Right atrium auricular region (tissue), 2 donors: ENCODE measurements around the gene KIF3B. TPM values are rescaled to one million over a fixed set of nuclear protein-coding genes. Genes with fewer than 3 reads are reported as not detected.
A peak's percentile ranks its signal among the peaks of the same experiment; 100 is the strongest.
"Not testable (repeated sequence)": the region's sequence is repeated elsewhere in the genome, so short reads cannot be mapped to it uniquely, and the experiment has no call there.

Experiments
- DNase-seq: peaks from one replicate; pipeline ENCODE4 v3.0.0-alpha.2; 2019; ENCODE audit warnings: low spot score
- H3K27ac ChIP-seq, 2 donors: fragments of 200-600 bp; sonication (generic); 1 replicate in 1 of 2; 2 replicates in 1 of 2; pipeline ENCODE4 v1.5.1; 2016 to 2019
- H3K27me3 ChIP-seq, 2 donors: fragments of 200-600 bp; sonication (generic); one replicate each; pipeline versions ENCODE4 v1.5.1 to v1.6.0; 2017 to 2019
- H3K36me3 ChIP-seq: fragments of 200-600 bp; sonication (generic); one replicate; pipeline ENCODE4 v1.5.1; 2016
- H3K4me1 ChIP-seq, 2 donors: fragments of 200-600 bp; sonication (generic); one replicate each; pipeline versions ENCODE4 v1.5.1 to v1.6.0; 2017 to 2019
- H3K4me3 ChIP-seq, 2 donors: fragments of 200-600 bp; sonication (generic); 1 replicate in 1 of 2; 2 replicates in 1 of 2; pipeline ENCODE4 v1.5.1; 2017 to 2019; ENCODE audit warnings: mild to moderate bottlenecking in 1 of 2, moderate library complexity in 1 of 2
- H3K9me3 ChIP-seq, 2 donors: fragments of 200-600 bp; sonication (generic); one replicate each; pipeline ENCODE4 v1.5.1; 2019
- CTCF ChIP-seq, 2 donors: fragments of 200-600 bp; sonication (generic); IDR thresholded peaks; one replicate each; pipeline ENCODE4 v1.5.1; 2019; ENCODE audit warnings: antibody characterized with exemption in 2 of 2
- total RNA-seq, 2 donors: library from RNA; depleted of rRNA; stranded (reverse); fragments of >200 nt; gene quantifications; one replicate each; pipeline ENCODE4 v1.1.0, GENCODE V29; 2016

The KIF3B gene
- total RNA-seq, 2 donors from 2014 or later, result 10.7 to 16.4 TPM

- no peak for TF ChIP-seq CTCF (IDR thresholded peaks at IDR 0.05)
- no peaks in the 10 kb centered on the region for H3K36me3 ChIP-seq
- H3K9me3 ChIP-seq, result no peaks in the 10 kb centered on the region
- peaks cover 0 to 15% of the 10 kb centered on the region in 2 donors for H3K4me1 ChIP-seq
- H3K27me3 ChIP-seq, result no peaks in the 10 kb centered on the region
- no peak overlapping the region for H3K27ac ChIP-seq
- no peak overlapping the region for H3K4me3 ChIP-seq
- no peak for DNase-seq
These were observed 3.1 kb upstream of the KIF3B start for GRCh38 chr20:32274359-32274758.

DNA sequence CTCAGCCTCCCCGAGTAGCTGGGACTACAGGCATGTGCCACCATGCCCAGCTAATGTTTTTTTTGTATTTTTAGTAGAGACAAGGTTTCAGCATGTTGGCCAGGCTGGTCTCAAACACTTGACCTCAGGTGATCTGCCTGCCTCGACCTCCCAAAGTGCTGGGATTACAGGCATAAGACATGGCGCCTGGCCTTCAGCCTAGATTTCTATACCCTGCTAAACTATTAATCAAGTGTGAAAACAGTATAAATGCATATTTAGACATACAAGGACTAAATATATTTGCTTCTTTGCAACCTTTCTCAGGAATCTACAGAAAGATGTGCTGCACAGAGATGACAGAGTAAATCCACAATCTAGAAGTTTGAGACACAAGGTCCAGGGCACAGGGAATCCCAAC is 2.3 kb upstream of the KIF3B start:
- H3K4me1 ChIP-seq, result peaks cover 0 to 15% of the 10 kb centered on the region in 2 donors
- not testable (repeated sequence) for H3K27me3 ChIP-seq, H3K36me3 ChIP-seq, DNase-seq, H3K4me3 ChIP-seq, H3K27ac ChIP-seq, H3K9me3 ChIP-seq

DNA sequence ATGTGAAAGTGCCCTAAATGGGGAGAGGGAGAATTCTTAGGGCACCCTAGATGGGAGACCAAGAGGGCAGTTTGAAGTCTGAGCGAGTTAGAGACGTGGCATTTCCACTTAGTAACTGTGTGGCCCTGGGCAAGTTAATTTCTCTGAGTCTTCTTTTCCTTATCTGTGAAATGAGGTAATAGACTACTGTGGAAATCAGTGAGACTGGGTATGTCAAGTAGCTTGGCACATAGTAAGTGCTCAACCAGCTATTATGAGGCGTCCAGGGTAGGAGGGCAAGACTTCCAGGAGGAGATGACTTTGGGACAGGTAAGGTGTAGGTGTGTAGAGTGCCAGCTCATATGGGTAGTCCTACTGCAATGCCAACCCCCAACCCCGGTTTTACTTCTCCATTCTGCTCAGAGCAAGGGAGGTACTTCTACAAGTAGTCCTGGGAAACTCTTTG is 770 bp downstream of the KIF3B start:
- no peak for TF ChIP-seq CTCF (IDR thresholded peaks at IDR 0.05)
- DNase-seq, result no peak
- H3K4me3 ChIP-seq, result peak overlapping the region; percentile 88 to 97
- peak overlapping the region; percentile 76 to 83 for H3K27ac ChIP-seq
- peaks cover 0 to 23% of the 10 kb centered on the region in 2 donors for H3K4me1 ChIP-seq
- H3K27me3 ChIP-seq, result no peaks in the 10 kb centered on the region
- no peaks in the 10 kb centered on the region for H3K36me3 ChIP-seq
- no peaks in the 10 kb centered on the region for H3K9me3 ChIP-seq

DNA sequence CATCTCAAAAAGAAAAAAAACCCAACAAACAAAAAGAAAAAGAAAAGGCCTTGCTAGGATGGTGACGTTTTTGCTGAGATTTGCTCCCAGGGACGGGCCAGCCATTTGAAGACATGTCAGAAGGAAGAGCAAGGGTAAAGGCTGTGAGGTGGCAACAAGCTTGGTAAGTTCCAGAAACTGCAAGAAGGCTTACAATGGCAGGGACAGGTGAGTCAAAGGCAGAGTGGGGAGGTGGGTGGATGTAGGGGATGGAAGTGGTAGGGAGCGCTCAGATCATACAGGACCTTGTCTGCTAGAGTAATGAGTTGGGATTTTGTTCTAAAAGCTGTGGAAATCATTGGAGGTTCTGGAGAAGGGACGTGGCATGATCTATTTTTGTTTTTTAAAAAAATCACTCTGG is 4.3 kb downstream of the KIF3B start:
- no peak for DNase-seq
- Histone ChIP-seq H3K27me3 (no peaks in the 10 kb centered on the region), H3K27ac (peak overlapping the region; percentile 54 to 60), H3K36me3 (no peaks in the 10 kb centered on the region), H3K4me1 (peaks cover 0 to 36% of the 10 kb centered on the region in 2 donors), H3K4me3 (no peak overlapping the region), H3K9me3 (no peaks in the 10 kb centered on the region)
- TF ChIP-seq CTCF (IDR thresholded peaks at IDR 0.05), result no peak

DNA sequence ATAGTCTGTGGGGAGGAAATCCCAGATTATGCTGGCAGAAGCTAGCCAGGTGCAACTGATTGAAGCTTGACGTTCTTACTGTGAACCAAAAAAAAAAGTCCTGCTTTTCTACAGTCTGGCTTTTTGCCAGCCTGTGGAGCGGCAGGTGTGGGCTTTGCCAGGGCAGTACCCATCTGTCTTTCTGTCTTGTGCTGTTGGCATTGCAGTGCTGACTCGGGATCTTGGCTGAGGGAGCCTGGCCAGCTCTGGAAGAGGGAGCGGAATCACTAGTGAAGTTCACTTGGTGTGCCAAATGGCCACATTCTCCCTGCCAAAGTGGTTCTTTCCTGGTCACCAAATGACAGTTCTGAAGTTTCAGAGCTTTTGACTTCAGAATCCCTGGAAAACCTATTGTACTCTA is 5.0 kb downstream of the KIF3B start:
- peaks cover 0 to 31% of the 10 kb centered on the region in 2 donors for H3K4me1 ChIP-seq
- H3K27me3 ChIP-seq, result no peaks in the 10 kb centered on the region
- no peaks in the 10 kb centered on the region for H3K9me3 ChIP-seq
- TF ChIP-seq CTCF (IDR thresholded peaks at IDR 0.05), result no peak
- no peak overlapping the region for H3K4me3 ChIP-seq
- peak overlapping the region; percentile 54 to 60 for H3K27ac ChIP-seq
- no peak for DNase-seq
- H3K36me3 ChIP-seq, result no peaks in the 10 kb centered on the region

DNA sequence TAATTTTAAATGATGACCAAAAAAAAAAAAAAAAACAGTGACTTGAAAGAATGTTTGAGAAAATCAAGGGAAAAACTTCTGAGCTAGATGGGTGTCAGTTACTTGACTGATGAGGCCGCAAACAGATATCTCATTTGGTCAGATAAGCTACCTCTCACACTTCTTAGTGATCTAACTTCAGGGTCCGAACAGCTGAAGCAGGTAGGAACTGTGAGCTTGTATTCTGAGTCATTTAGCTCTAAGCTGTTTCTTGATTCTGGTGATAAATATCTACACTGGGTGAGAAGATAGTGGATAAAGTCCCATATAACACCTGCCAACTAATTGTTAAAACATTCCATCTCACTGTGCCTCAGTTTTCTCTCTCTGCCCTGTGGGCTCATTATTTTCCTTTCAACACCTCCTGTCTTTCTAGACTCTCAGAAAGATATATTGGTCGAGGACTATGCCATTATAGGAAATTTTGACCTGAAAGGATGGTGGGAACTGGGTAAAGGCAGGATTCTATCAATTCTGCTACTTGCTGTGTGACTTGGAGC is 7.7 kb downstream of the KIF3B start:
- Histone ChIP-seq H3K27ac (peak overlapping the region; percentile 56 to 72), H3K4me1 (peaks cover 0 to 21% of the 10 kb centered on the region in 2 donors), H3K9me3 (no peaks in the 10 kb centered on the region), H3K36me3 (no peaks in the 10 kb centered on the region), H3K4me3 (no peak overlapping the region), H3K27me3 (no peaks in the 10 kb centered on the region)
- no peak for TF ChIP-seq CTCF (IDR thresholded peaks at IDR 0.05)
- no peak for DNase-seq
